IMR-90 (cell line): Measurements from ENCODE around the gene NDEL1. TPM values are rescaled to one million over a fixed set of nuclear protein-coding genes. Genes with fewer than 3 reads are reported as not detected.

Experiments used
- ATAC-seq: fragments of 200-7000 bp; cut with Tn5 transposase; 2 replicates; pipeline ENCODE4 v1.9.1; 2020; ENCODE audit warnings: low read depth, mild to moderate bottlenecking, moderate library complexity
- BruUV-seq: library from RNA; stranded (reverse); fragments of 400-500 nt; replicated peaks from 2 replicates; lab custom pipeline; 2021; lab: Mats Ljungman, UMichigan
- CTCF ChIA-PET: fragments of 300-600 bp; formaldehyde crosslinking; extraction: SDS; loops from one replicate; lab custom pipeline; 2021; ENCODE audit warnings: antibody characterized with exemption; lab: Yijun Ruan, JAX
- POLR2A ChIA-PET: fragments of 300-600 bp; sonication (Branson Sonifier 250); formaldehyde crosslinking; loops from one replicate; lab custom pipeline; 2022; ENCODE audit warnings: antibody characterized with exemption; ENCODE audit not compliant: unreplicated experiment; lab: Charles Lee
- DNase-seq: peaks from one replicate; pipeline ENCODE4 v3.0.0; 2013
- H2AFZ ChIP-seq: replicated peaks from 2 replicates; pipeline ENCODE3; 2013; ENCODE audit warnings: low read length, mild to moderate bottlenecking; ENCODE audit not compliant: poor library complexity
- H2AK5ac ChIP-seq: 2 replicates; pipeline ENCODE4 v1.6.1; 2013; ENCODE audit warnings: low read depth, low read length, inconsistent platforms
- H2AK9ac ChIP-seq: replicated peaks from 2 replicates; pipeline ENCODE3; 2013; ENCODE audit warnings: mild to moderate bottlenecking, low read depth, low read length, moderate library complexity; ENCODE audit not compliant: poor library complexity
- H2BK120ac ChIP-seq: 2 replicates; pipeline ENCODE4 v1.6.1; 2013; ENCODE audit warnings: low read depth, low read length, inconsistent platforms
- H2BK15ac ChIP-seq: 3 replicates; pipeline ENCODE4 v1.6.1; 2013; ENCODE audit warnings: low read depth, low read length, inconsistent platforms
- H2BK20ac ChIP-seq: 2 replicates; pipeline ENCODE4 v1.6.1; 2013; ENCODE audit warnings: low read depth, mild to moderate bottlenecking, inconsistent platforms, low read length, moderate library complexity
- H2BK5ac ChIP-seq: 2 replicates; pipeline ENCODE4 v1.6.1; 2013; ENCODE audit warnings: mild to moderate bottlenecking, low read depth, low read length, inconsistent platforms; ENCODE audit not compliant: poor library complexity, severe bottlenecking
- H3K14ac ChIP-seq: replicated peaks from 2 replicates; pipeline ENCODE4 v1.6.1; 2013; ENCODE audit warnings: low read depth, low read length, inconsistent platforms
- H3K18ac ChIP-seq: 2 replicates; pipeline ENCODE4 v1.6.1; 2013; ENCODE audit warnings: low read depth, low read length, control low read depth
- H3K23ac ChIP-seq: 2 replicates; pipeline ENCODE4 v1.6.1; 2013; ENCODE audit warnings: low read depth, low read length, inconsistent platforms
- H3K27ac ChIP-seq: 2 replicates; pipeline ENCODE4 v1.5.1; 2013; ENCODE audit warnings: mild to moderate bottlenecking, control low read depth, low read length; ENCODE audit not compliant: insufficient read depth
- H3K27me3 ChIP-seq: 2 replicates; pipeline ENCODE4 v1.6.1; 2013; ENCODE audit warnings: low read length; ENCODE audit not compliant: control insufficient read depth, insufficient read depth
- H3K36me3 ChIP-seq: 2 replicates; pipeline ENCODE4 v1.6.1; 2013; ENCODE audit warnings: low read length, mixed read lengths; ENCODE audit not compliant: control insufficient read depth, insufficient read depth
- H3K4ac ChIP-seq: 2 replicates; pipeline ENCODE4 v1.6.1; 2013; ENCODE audit warnings: low read depth, low read length, inconsistent platforms
- H3K4me1 ChIP-seq: 2 replicates; pipeline ENCODE4 v1.6.1; 2013; ENCODE audit warnings: low read length, mixed read lengths; ENCODE audit not compliant: control insufficient read depth, insufficient read depth
- H3K4me2 ChIP-seq: 2 replicates; pipeline ENCODE4 v1.6.1; 2013; ENCODE audit warnings: low read depth, mild to moderate bottlenecking, control low read depth, low read length, moderate library complexity
- H3K4me3 ChIP-seq: 2 replicates; pipeline ENCODE4 v1.5.1; 2013; ENCODE audit warnings: low read depth, mild to moderate bottlenecking, control low read depth, low read length, moderate library complexity; ENCODE audit not compliant: insufficient read depth
- H3K56ac ChIP-seq: 2 replicates; pipeline ENCODE4 v1.6.1; 2013; ENCODE audit warnings: low read length, inconsistent platforms; ENCODE audit not compliant: insufficient read depth; ENCODE audit errors: extremely low read depth
- H3K79me1 ChIP-seq, 2 experiments: 2 replicates each; pipeline ENCODE4 v1.6.1; 2013; ENCODE audit warnings: low read length in 2 of 2, inconsistent platforms in 1 of 2, low read depth in 1 of 2
- H3K9ac ChIP-seq: 2 replicates; pipeline ENCODE4 v1.6.1; 2013; ENCODE audit warnings: low read depth, low read length, control low read depth
- H3K9me1 ChIP-seq: 2 replicates; pipeline ENCODE4 v1.6.1; 2013; ENCODE audit warnings: low read length, inconsistent platforms; ENCODE audit not compliant: insufficient read depth
- H3K9me3 ChIP-seq: 2 replicates; pipeline ENCODE4 v1.6.1; 2013; ENCODE audit warnings: low read length; ENCODE audit not compliant: control insufficient read depth, insufficient read depth
- H4K20me1 ChIP-seq: 2 replicates; pipeline ENCODE4 v1.6.1; 2013; ENCODE audit warnings: low read length, inconsistent platforms; ENCODE audit not compliant: insufficient read depth
- H4K5ac ChIP-seq: 2 replicates; pipeline ENCODE4 v1.6.1; 2013; ENCODE audit warnings: mild to moderate bottlenecking, low read depth, low read length, control low read depth
- H4K8ac ChIP-seq, 2 experiments: 2 replicates each; pipeline ENCODE4 v1.6.1; 2013; ENCODE audit warnings: low read depth in 2 of 2, low read length in 2 of 2, control low read depth in 1 of 2, inconsistent platforms in 1 of 2
- H4K91ac ChIP-seq: 2 replicates; pipeline ENCODE4 v1.6.1; 2013; ENCODE audit warnings: low read depth, low read length, inconsistent platforms; ENCODE audit not compliant: insufficient read depth
- BHLHE40 ChIP-seq: fragments of 150-350 bp; IDR thresholded peaks from 2 replicates; pipeline ENCODE4 v1.6.1; 2016; ENCODE audit warnings: mild to moderate bottlenecking, low read depth, low read length
- CHD1 ChIP-seq: IDR thresholded peaks from 2 replicates; pipeline ENCODE4 v1.6.1; 2012; ENCODE audit warnings: low read depth, low read length, improper control_type of control experiment
- CTCF ChIP-seq: conservative IDR thresholded peaks from 2 replicates; pipeline ENCODE4 v1.5.1; 2012; ENCODE audit warnings: mild to moderate bottlenecking, low read depth, low read length, improper control_type of control experiment
- FOS ChIP-seq: fragments of 150-350 bp; IDR thresholded peaks from 2 replicates; pipeline ENCODE4 v1.6.1; 2016; ENCODE audit warnings: low read depth, low read length
- MAZ ChIP-seq: IDR thresholded peaks from 2 replicates; pipeline ENCODE4 v1.6.1; 2012; ENCODE audit warnings: low read depth, mild to moderate bottlenecking, low read length, improper control_type of control experiment, moderate library complexity, borderline replicate concordance
- NFE2L2 ChIP-seq: fragments of 150-350 bp; IDR thresholded peaks from 2 replicates; pipeline ENCODE4 v1.6.1; 2016; ENCODE audit warnings: low read depth, mild to moderate bottlenecking, low read length
- POLR2A ChIP-seq: IDR thresholded peaks from 2 replicates; pipeline ENCODE4 v1.6.1; 2012; ENCODE audit warnings: mild to moderate bottlenecking, low read depth, low read length
- SMC3 ChIP-seq: fragments of 150-350 bp; IDR thresholded peaks from 2 replicates; pipeline ENCODE4 v1.6.1; 2016; ENCODE audit warnings: low read depth, mild to moderate bottlenecking, antibody characterized with exemption, low read length, moderate library complexity
- WGBS, 2 experiments: methylation state at CpG; one replicate each; pipeline versions ENCODE4 v1.1.5 to v1.1.7; 2013; ENCODE audit warnings: missing lambda C conversion rate in 2 of 2; ENCODE audit not compliant: insufficient read length in 1 of 2; ENCODE audit errors: extremely low coverage in 2 of 2; 5-methylcytosine and 5-hydroxymethylcytosine counted together
- dilution Hi-C: fragments of 300-500 bp; cut with HindIII; formaldehyde crosslinking; loops from one replicate; pipeline ENCODE4 v1.14.3; 2018; ENCODE audit warnings: low sequenced_read_pairs; ENCODE audit not compliant: unreplicated experiment
- in situ Hi-C: fragments of 300-500 bp; cut with MboI; formaldehyde crosslinking; loops from 3 replicates; pipeline ENCODE4 v1.14.3; 2019; ENCODE audit warnings: low sequenced_read_pairs, inconsistent platforms, mixed read lengths
- intact Hi-C: fragments of 100-400 bp; cut with micrococcal nuclease; formaldehyde crosslinking; loops from 2 replicates; pipeline ENCODE4 v1.10.0; 2022
- polyA plus RNA-seq, 3 experiments: library from polyadenylated mRNA; depleted of rRNA; stranded (reverse); fragments of >200 nt; gene quantifications; 2 replicates each; pipeline ENCODE4 v1.2.3, GENCODE V29; 2012; ENCODE audit warnings: low replicate concordance in 1 of 3
- total RNA-seq: library from RNA; depleted of rRNA; stranded (reverse); fragments of >200 nt; gene quantifications from 2 replicates; pipeline ENCODE4 v1.2.3, GENCODE V29; 2012

NDEL1 gene
- total and polyA plus RNA-seq, 2 of the 4 experiments (the other 2 are of a cell fraction) = 28.9 to 95.6 TPM

DNA sequence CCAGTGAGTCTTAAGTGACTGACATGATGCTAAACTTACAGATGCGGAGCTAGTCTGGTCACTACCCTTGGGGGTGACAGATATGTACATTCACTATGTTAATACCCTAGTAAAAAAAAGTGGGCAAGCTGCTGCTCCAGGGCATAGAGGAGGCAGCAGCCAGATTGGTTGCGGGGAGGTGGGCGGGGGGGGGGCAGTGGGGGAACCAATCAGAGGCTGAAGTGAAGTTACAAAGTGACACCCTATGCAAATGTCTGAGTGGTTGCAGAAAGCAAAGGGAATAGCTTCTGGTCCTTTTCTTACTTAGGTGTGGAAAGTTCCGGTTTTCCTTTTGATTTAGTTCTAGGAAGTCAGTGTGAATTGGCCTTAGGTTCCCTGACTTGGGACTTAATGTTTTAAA is 12.1 kb downstream of the NDEL1 start:
- Histone ChIP-seq H3K56ac (no peak overlapping the region), H2BK120ac (no peak overlapping the region), H2AFZ (no peak overlapping the region), H3K4me1 (no peaks in the 10 kb centered on the region), H3K4ac (no peak overlapping the region), H4K91ac (no peak overlapping the region), H4K20me1 (peaks cover 27% of the 10 kb centered on the region), H3K79me1 (peaks cover 40 to 63% of the 10 kb centered on the region in 2 experiments), H3K9me3 (no peaks in the 10 kb centered on the region), H2AK9ac (no peak overlapping the region), H3K4me2 (no peak overlapping the region), H3K18ac (no peak overlapping the region), H3K14ac (no peak overlapping the region), H3K27ac (no peak overlapping the region), H2BK20ac (no peak overlapping the region), H2AK5ac (no peak overlapping the region), H4K5ac (no peak overlapping the region), H3K9me1 (no peaks in the 10 kb centered on the region), H4K8ac (no peak overlapping the region), H3K27me3 (no peaks in the 10 kb centered on the region), H3K9ac (no peak overlapping the region), H3K23ac (no peak overlapping the region), H3K4me3 (no peak overlapping the region), H2BK5ac (no peak overlapping the region), H3K36me3 (peaks cover 39% of the 10 kb centered on the region), H2BK15ac (no peak overlapping the region)
- intact Hi-C loops = no loop called here
- no peak for DNase-seq
- TF ChIP-seq CHD1 (no peak), MAZ (no peak), BHLHE40 (no peak), SMC3 (no peak), FOS (no peak), NFE2L2 (no peak), POLR2A (no peak), CTCF (no peak)
- ATAC-seq = no peak
- BruUV-seq = no TSS peak
- dilution Hi-C loops = no loop called here
- POLR2A ChIA-PET = no interaction called here
- in situ Hi-C loops = no loop called here
- WGBS, 2 experiments = no CpG with 5 or more reads among the region's 4 CpGs
- CTCF ChIA-PET = no interaction called here
